ENCODE measurements around the gene ING2. TPM values are rescaled to one million over a fixed set of nuclear protein-coding genes. Genes with fewer than 3 reads are reported as not detected.

ING2 gene
- total and polyA plus RNA-seq, 10 of the 15 experiments (the other 5 are each of a cell fraction or from before 2014, with no cell fraction given): 3.3 to 16.1 (median 10.9) TPM

DNA sequence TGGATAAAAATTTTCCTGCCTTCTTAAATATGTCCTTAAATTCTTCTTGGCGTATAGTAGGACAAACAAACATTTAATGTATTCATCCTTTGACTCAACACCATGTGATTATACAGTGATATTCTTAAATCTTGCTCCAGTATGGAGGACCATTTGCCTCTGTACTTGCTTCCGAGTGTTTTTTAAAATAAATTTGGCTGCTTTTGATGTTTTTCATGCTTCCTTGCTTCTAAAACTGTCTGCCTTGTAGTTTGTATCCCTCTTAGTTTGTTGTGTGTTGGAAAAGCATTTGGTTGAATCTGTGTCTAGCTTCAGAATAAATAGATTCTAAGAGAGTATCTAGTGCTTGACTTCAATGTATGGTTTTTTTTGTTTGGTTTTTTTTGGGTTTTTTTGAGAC is 12.3 kb downstream of the ING2 start:
- ChIA-PET POLR2A (interaction anchor here (0.7 kb wide), 1 partner anchor 12 kb away, joined by 3 read pairs; no protein-coding TSS in a partner anchor), RAD21 (ENCODE audit: unreplicated experiment) (no interaction called here), SMC1A (ENCODE audit: uncharacterized antibody, unreplicated experiment) (no interaction called here), CTCF (interaction anchor here (0.6 to 1.4 kb wide), 3 partner anchors 19 to 83 kb away, joined by 3 to 5 read pairs (median 3); no protein-coding TSS in a partner anchor)
- DNase-seq (ENCODE audit: low read depth, low spot score): no peak
- no peak for ATAC-seq
- Histone ChIP-seq H4K20me1 (ENCODE audit: control insufficient read depth, insufficient read depth) (no peaks in the 10 kb centered on the region), H3K4me2 (ENCODE audit: control insufficient read depth, insufficient read depth) (no peak overlapping the region), H2AFZ (ENCODE audit: control insufficient read depth, low read depth, low read length) (no peak overlapping the region), H3K36me3 (ENCODE audit: control insufficient read depth in 2 of 2, insufficient read depth in 2 of 2, low read length in 1 of 2) (no peaks in the 10 kb centered on the region; a peak in 2 of 4 replicates), H3K9ac (ENCODE audit: control insufficient read depth, insufficient read depth, low read length) (no peak overlapping the region), H3K79me2 (ENCODE audit: control insufficient read depth, insufficient read depth, low read length) (no peaks in the 10 kb centered on the region), H3K4me3 (no peak overlapping the region), H3K9me3 (replicated peaks; ENCODE audit: control insufficient read depth, insufficient read depth, low read length) (no peaks in the 10 kb centered on the region), H3K27me3 (replicated peaks in 1 of 2; ENCODE audit: control insufficient read depth in 2 of 2, insufficient read depth in 2 of 2, low read length in 1 of 2) (no peaks in the 10 kb centered on the region), H3K4me1 (ENCODE audit: control insufficient read depth, insufficient read depth, low read length) (no peaks in the 10 kb centered on the region), H3K27ac (ENCODE audit: control insufficient read depth, insufficient read depth) (no peak overlapping the region)
- no TSS peak for BruUV-seq (replicated peaks)
- TF ChIP-seq HDGF (IDR thresholded peaks at IDR 0.05): no peak
- no peak for TF ChIP-seq BMI1 (IDR thresholded peaks at IDR 0.05; ENCODE audit: borderline replicate concordance)
- no peak for TF ChIP-seq ZNF217 (IDR thresholded peaks at IDR 0.05)
- TF ChIP-seq, protein P1, sequence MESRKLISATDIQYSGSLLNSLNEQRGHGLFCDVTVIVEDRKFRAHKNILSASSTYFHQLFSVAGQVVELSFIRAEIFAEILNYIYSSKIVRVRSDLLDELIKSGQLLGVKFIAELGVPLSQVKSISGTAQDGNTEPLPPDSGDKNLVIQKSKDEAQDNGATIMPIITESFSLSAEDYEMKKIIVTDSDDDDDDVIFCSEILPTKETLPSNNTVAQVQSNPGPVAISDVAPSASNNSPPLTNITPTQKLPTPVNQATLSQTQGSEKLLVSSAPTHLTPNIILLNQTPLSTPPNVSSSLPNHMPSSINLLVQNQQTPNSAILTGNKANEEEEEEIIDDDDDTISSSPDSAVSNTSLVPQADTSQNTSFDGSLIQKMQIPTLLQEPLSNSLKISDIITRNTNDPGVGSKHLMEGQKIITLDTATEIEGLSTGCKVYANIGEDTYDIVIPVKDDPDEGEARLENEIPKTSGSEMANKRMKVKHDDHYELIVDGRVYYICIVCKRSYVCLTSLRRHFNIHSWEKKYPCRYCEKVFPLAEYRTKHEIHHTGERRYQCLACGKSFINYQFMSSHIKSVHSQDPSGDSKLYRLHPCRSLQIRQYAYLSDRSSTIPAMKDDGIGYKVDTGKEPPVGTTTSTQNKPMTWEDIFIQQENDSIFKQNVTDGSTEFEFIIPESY (IDR thresholded peaks at IDR 0.05): no peak
- TF ChIP-seq CREB1 (IDR thresholded peaks at IDR 0.05; ENCODE audit: low read depth): no peak
- TF ChIP-seq, protein P2, sequence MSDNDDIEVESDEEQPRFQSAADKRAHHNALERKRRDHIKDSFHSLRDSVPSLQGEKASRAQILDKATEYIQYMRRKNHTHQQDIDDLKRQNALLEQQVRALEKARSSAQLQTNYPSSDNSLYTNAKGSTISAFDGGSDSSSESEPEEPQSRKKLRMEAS (IDR thresholded peaks at IDR 0.05; ENCODE audit: low read depth, low read length): no peak
- TF ChIP-seq BCL11A (IDR thresholded peaks at IDR 0.05; ENCODE audit: low read depth, low read length): no peak
- TF ChIP-seq ZZZ3 (IDR thresholded peaks at IDR 0.05; ENCODE audit: control insufficient read depth, insufficient read length, low read depth): no peak
- TF ChIP-seq IKZF2 (IDR thresholded peaks at IDR 0.05): no peak
- no peak for TF ChIP-seq MEF2B (IDR thresholded peaks at IDR 0.05; ENCODE audit: partially characterized antibody, poor library complexity, severe bottlenecking)
- TF ChIP-seq, protein P3, sequence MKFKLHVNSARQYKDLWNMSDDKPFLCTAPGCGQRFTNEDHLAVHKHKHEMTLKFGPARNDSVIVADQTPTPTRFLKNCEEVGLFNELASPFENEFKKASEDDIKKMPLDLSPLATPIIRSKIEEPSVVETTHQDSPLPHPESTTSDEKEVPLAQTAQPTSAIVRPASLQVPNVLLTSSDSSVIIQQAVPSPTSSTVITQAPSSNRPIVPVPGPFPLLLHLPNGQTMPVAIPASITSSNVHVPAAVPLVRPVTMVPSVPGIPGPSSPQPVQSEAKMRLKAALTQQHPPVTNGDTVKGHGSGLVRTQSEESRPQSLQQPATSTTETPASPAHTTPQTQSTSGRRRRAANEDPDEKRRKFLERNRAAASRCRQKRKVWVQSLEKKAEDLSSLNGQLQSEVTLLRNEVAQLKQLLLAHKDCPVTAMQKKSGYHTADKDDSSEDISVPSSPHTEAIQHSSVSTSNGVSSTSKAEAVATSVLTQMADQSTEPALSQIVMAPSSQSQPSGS (IDR thresholded peaks at IDR 0.05; ENCODE audit: low read length): no peak
- TF ChIP-seq, protein P4, sequence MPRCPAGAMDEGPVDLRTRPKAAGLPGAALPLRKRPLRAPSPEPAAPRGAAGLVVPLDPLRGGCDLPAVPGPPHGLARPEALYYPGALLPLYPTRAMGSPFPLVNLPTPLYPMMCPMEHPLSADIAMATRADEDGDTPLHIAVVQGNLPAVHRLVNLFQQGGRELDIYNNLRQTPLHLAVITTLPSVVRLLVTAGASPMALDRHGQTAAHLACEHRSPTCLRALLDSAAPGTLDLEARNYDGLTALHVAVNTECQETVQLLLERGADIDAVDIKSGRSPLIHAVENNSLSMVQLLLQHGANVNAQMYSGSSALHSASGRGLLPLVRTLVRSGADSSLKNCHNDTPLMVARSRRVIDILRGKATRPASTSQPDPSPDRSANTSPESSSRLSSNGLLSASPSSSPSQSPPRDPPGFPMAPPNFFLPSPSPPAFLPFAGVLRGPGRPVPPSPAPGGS (IDR thresholded peaks at IDR 0.05; ENCODE audit: borderline replicate concordance, insufficient read depth, low read depth, low read length, poor library complexity, severe bottlenecking): no peak
- TF ChIP-seq, protein P5, sequence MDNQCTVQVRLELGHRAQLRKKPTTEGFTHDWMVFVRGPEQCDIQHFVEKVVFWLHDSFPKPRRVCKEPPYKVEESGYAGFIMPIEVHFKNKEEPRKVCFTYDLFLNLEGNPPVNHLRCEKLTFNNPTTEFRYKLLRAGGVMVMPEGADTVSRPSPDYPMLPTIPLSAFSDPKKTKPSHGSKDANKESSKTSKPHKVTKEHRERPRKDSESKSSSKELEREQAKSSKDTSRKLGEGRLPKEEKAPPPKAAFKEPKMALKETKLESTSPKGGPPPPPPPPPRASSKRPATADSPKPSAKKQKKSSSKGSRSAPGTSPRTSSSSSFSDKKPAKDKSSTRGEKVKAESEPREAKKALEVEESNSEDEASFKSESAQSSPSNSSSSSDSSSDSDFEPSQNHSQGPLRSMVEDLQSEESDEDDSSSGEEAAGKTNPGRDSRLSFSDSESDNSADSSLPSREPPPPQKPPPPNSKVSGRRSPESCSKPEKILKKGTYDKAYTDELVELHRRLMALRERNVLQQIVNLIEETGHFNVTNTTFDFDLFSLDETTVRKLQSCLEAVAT (IDR thresholded peaks at IDR 0.05): no peak
- TF ChIP-seq BHLHE40 (IDR thresholded peaks at IDR 0.05; ENCODE audit: borderline replicate concordance in 1 of 2, low read depth in 2 of 2, low read length in 1 of 2): no peak
- in situ Hi-C loops (cut with MboI): no loop called here
- intact Hi-C loops (cut with micrococcal nuclease; ENCODE audit: unreplicated experiment): no loop called here
- no peak for FAIRE-seq
- 49% methylated on average over 2 of the region's 2 CpGs for WGBS (ENCODE audit: insufficient coverage, insufficient replicate concordance, low lambda C conversion rate, missing lambda C conversion rate)
